ENCODE measurements around the gene LORICRIN.

The LORICRIN gene

DNA sequence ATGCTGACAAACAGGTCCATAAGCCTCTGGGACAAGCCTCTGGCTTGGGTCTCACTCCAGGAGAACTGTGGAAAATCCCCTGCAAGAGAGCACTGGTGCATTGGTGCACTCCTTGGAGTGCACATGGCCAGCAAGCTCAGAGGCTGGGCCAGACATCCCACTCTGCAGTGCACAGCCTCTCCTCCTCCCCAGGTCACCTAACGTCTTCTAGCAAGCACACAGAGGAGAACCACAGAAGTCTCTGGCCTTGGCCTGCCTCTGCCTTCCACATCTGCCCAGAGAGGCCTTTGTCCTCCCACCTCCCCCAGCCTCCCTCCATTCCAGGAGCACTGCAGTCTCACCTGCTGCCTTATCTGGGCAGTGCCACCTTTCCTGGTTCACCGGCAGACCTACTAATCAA, 49.1 kb downstream of the LORICRIN start:
- H3K9me3 Mint-ChIP-seq, result no peaks in the 10 kb centered on the region
- H3K27me3 Mint-ChIP-seq, result peaks cover 58% of the 10 kb centered on the region
- H3K4me3 Mint-ChIP-seq, result no peak overlapping the region
- no peaks in the 10 kb centered on the region for H3K36me3 Mint-ChIP-seq
- H3K4me1 Mint-ChIP-seq, result no peaks in the 10 kb centered on the region
- ATAC-seq, result no peak
- no peak overlapping the region for H3K27ac Mint-ChIP-seq

DNA sequence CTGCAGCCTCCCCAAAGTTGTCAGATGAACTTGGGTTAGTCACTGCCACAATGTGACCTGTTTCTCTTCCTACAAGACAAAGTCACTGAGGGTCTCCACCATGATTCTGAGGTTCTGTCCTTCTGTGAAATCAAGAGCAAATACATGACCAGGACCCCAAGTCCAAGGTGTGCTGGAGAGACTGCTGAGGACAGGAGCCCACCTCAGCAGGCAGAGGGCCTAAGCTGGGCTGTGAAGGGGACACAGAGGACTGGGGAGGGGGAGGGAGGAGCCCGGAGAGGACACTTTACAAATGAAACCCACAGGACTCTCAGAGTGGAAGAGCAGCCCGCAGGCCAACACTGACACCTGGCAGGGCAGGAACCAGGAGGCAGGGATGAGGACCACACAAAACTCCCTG, 50.0 kb downstream of the LORICRIN start:
- Mint-ChIP-seq H3K4me3 (no peak overlapping the region), H3K9me3 (no peaks in the 10 kb centered on the region), H3K4me1 (no peaks in the 10 kb centered on the region), H3K27me3 (peaks cover 59% of the 10 kb centered on the region), H3K27ac (no peak overlapping the region), H3K36me3 (no peaks in the 10 kb centered on the region)
- ATAC-seq, result no peak

- Mint-ChIP-seq H3K9me3 (no peaks in the 10 kb centered on the region), H3K4me3 (no peak overlapping the region), H3K36me3 (no peaks in the 10 kb centered on the region), H3K27ac (no peak overlapping the region), H3K27me3 (peaks cover 55% of the 10 kb centered on the region), H3K4me1 (no peaks in the 10 kb centered on the region)
- ATAC-seq, result no peak
These were observed 51.0 kb downstream of the LORICRIN start for GRCh38 chr1:153310526-153310925.

Data from stimulated activated memory B cell treated with anti-CD40 and anti-IgM and Interleukin-4, amounts not matched to agents 10 μg/mL and 1 μg/mL and 100 μg/mL, for 72 hours (primary cell).